Neural cell (in vitro differentiated cells): Measurements from ENCODE around the gene DAAM2. TPM values are rescaled to one million over a fixed set of nuclear protein-coding genes. Genes with fewer than 3 reads are reported as not detected.

Experiments
- H2AFZ ChIP-seq: fragments of 200-600, 300-800 bp; sonication (generic), shearing (Covaris generic); 2 replicates; pipeline ENCODE4 v1.6.0; 2014; ENCODE audit warnings: low read depth, mild to moderate bottlenecking, antibody characterized with exemption, low read length, moderate library complexity
- H3F3A ChIP-seq: fragments of 200-600 bp; shearing (Covaris generic); 2 replicates; pipeline ENCODE4 v1.6.1; 2016; ENCODE audit warnings: mild to moderate bottlenecking, moderate library complexity, mixed read lengths, antibody characterized with exemption, low read length; ENCODE audit not compliant: insufficient read depth, poor library complexity, severe bottlenecking
- H3K27ac ChIP-seq: fragments of 200-600, 300-800 bp; sonication (generic), shearing (Covaris generic); 2 replicates; pipeline ENCODE4 v1.5.1; 2014; ENCODE audit warnings: mild to moderate bottlenecking, low read length, moderate library complexity
- H3K27me3 ChIP-seq: fragments of 300-800, 200-600 bp; sonication (generic), shearing (Covaris generic); 2 replicates; pipeline ENCODE4 v1.6.0; 2014; ENCODE audit warnings: mild to moderate bottlenecking, low read depth, low read length, moderate library complexity; ENCODE audit not compliant: insufficient read depth
- H3K36me3 ChIP-seq: fragments of 300-800, 200-600 bp; sonication (generic), shearing (Covaris generic); 2 replicates; pipeline ENCODE4 v1.5.1; 2014; ENCODE audit warnings: mild to moderate bottlenecking, antibody characterized with exemption, low read length, moderate library complexity; ENCODE audit not compliant: insufficient read depth
- H3K4me2 ChIP-seq: fragments of 300-800, 200-600 bp; sonication (generic), shearing (Covaris generic); 2 replicates; pipeline ENCODE4 v1.6.0; 2014; ENCODE audit warnings: mild to moderate bottlenecking, low read length
- H3K4me3 ChIP-seq: fragments of 300-800, 200-600 bp; sonication (generic), shearing (Covaris generic); 2 replicates; pipeline ENCODE4 v1.5.1; 2014; ENCODE audit warnings: mild to moderate bottlenecking, low read length, moderate library complexity
- H3K79me2 ChIP-seq: fragments of 200-600 bp; shearing (Covaris generic); replicated peaks from 2 replicates; pipeline ENCODE4 v1.6.0; 2014; ENCODE audit warnings: mild to moderate bottlenecking, low read length, moderate library complexity; ENCODE audit not compliant: insufficient read depth
- H3K9ac ChIP-seq: fragments of 300-800, 200-600 bp; sonication (generic), shearing (Covaris generic); 2 replicates; pipeline ENCODE4 v1.6.1; 2016; ENCODE audit warnings: mild to moderate bottlenecking, low read length, mixed read lengths
- H3K9me2 ChIP-seq: fragments of 200-600 bp; shearing (Covaris generic); 2 replicates; pipeline ENCODE4 v1.6.1; 2016; ENCODE audit warnings: mild to moderate bottlenecking, low read length, mixed read lengths; ENCODE audit not compliant: insufficient read depth
- H3K9me3 ChIP-seq: fragments of 200-600, 300-800 bp; sonication (generic), shearing (Covaris generic); 2 replicates; pipeline ENCODE4 v1.6.1; 2016; ENCODE audit warnings: mild to moderate bottlenecking, mixed run types, low read length, moderate library complexity, mixed read lengths
- H4K20me1 ChIP-seq: fragments of 200-600 bp; shearing (Covaris generic); 2 replicates; pipeline ENCODE4 v1.6.1; 2016; ENCODE audit warnings: mild to moderate bottlenecking, mixed run types; ENCODE audit not compliant: insufficient read depth
- CTCF ChIP-seq: fragments of 450-650 bp; IDR thresholded peaks from 2 replicates; pipeline ENCODE4 v1.5.1; 2014; ENCODE audit warnings: antibody characterized with exemption, mild to moderate bottlenecking, moderate library complexity; ENCODE audit not compliant: poor library complexity, severe bottlenecking
- EP300 ChIP-seq: fragments of 450-650 bp; conservative IDR thresholded peaks from 2 replicates; pipeline ENCODE4 v1.6.1; 2014; ENCODE audit warnings: antibody characterized with exemption, mild to moderate bottlenecking, moderate library complexity; ENCODE audit not compliant: poor library complexity, severe bottlenecking
- EZH2 ChIP-seq: fragments of 200-600, 300-800 bp; shearing (Covaris generic), sonication (generic); IDR thresholded peaks from 2 replicates; pipeline ENCODE4 v1.6.1; 2014; ENCODE audit warnings: antibody characterized with exemption, low read length, borderline replicate concordance, mild to moderate bottlenecking; ENCODE audit not compliant: insufficient read depth, poor library complexity, severe bottlenecking
- MXI1 ChIP-seq: fragments of 450-650 bp; conservative IDR thresholded peaks from 2 replicates; pipeline ENCODE4 v1.6.1; 2014; ENCODE audit warnings: antibody characterized with exemption, mild to moderate bottlenecking; ENCODE audit not compliant: poor library complexity, severe bottlenecking
- POLR2AphosphoS5 ChIP-seq: IDR thresholded peaks from 2 replicates; pipeline ENCODE4 v1.6.1; 2012
- RAD21 ChIP-seq: fragments of 450-650 bp; conservative IDR thresholded peaks from 2 replicates; pipeline ENCODE4 v1.6.1; 2014; ENCODE audit warnings: antibody characterized with exemption, mild to moderate bottlenecking, moderate library complexity
- REST ChIP-seq: IDR thresholded peaks from 2 replicates; pipeline ENCODE4 v1.6.1; 2012; ENCODE audit warnings: borderline replicate concordance
- SMC3 ChIP-seq: fragments of 450-650 bp; conservative IDR thresholded peaks from 2 replicates; pipeline ENCODE4 v1.6.1; 2014; ENCODE audit warnings: antibody characterized with exemption, mild to moderate bottlenecking, moderate library complexity; ENCODE audit not compliant: poor library complexity
- TAF1 ChIP-seq: IDR thresholded peaks from 2 replicates; pipeline ENCODE4 v1.6.1; 2012; ENCODE audit warnings: low read depth
- polyA plus RNA-seq: library from polyadenylated mRNA; depleted of rRNA; stranded (reverse); fragments of >200 nt; gene quantifications from 2 replicates; pipeline ENCODE4 v1.2.3, GENCODE V29; 2014

Gene DAAM2
- polyA plus RNA-seq, 1 donor from 2014 or later, result 1.2 TPM

- H3K9me3 ChIP-seq, result no peaks in the 10 kb centered on the region
- no peaks in the 10 kb centered on the region for H3K79me2 ChIP-seq
- no peaks in the 10 kb centered on the region for H4K20me1 ChIP-seq
- H3K9me2 ChIP-seq, result no peaks in the 10 kb centered on the region
- H3K4me3 ChIP-seq, result no peak overlapping the region
- H3K27me3 ChIP-seq, result no peaks in the 10 kb centered on the region
- no peak overlapping the region for H3K9ac ChIP-seq
- H2AFZ ChIP-seq, result no peak overlapping the region
- no peak for TF ChIP-seq RAD21
- no peaks in the 10 kb centered on the region for H3K36me3 ChIP-seq
- no peak overlapping the region for H3K4me2 ChIP-seq
- H3F3A ChIP-seq, result no peaks in the 10 kb centered on the region
- no peak overlapping the region for H3K27ac ChIP-seq
Observed at GRCh38 chr6:39773782-39774181, 18.4 kb upstream of the DAAM2 start.

DNA sequence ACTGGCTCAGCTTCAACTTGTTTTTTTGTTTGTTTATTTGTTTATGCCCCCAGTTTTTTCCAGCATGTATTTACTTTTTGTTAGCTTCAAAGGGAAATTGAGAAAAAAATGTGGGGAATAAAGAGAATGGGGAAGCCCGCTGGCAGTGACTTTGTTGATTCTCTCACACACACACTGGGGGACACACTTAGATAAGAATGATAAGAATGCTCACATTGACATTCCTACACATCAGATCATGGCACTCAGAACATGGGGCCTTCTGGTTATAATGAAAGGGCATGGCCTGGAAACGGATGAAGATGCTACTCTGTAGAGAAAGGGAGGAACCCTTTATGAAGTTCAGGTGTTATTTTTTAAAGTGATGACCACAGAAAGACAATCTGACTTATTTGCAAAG is 15.6 kb upstream of the DAAM2 start:
- H3K9me2 ChIP-seq, result no peaks in the 10 kb centered on the region
- H4K20me1 ChIP-seq, result no peaks in the 10 kb centered on the region
- H3K9ac ChIP-seq, result no peak overlapping the region
- H2AFZ ChIP-seq, result no peak overlapping the region
- no peak overlapping the region for H3K4me3 ChIP-seq
- no peak overlapping the region for H3K4me2 ChIP-seq
- no peaks in the 10 kb centered on the region for H3K27me3 ChIP-seq
- no peaks in the 10 kb centered on the region for H3K36me3 ChIP-seq
- H3K27ac ChIP-seq, result no peak overlapping the region
- TF ChIP-seq REST (no peak), EZH2 (no peak), RAD21 (no peak), TAF1 (no peak), CTCF (no peak), POLR2AphosphoS5 (no peak), EP300 (no peak), SMC3 (no peak), MXI1 (no peak)
- H3K9me3 ChIP-seq, result no peaks in the 10 kb centered on the region
- no peaks in the 10 kb centered on the region for H3K79me2 ChIP-seq
- H3F3A ChIP-seq, result no peaks in the 10 kb centered on the region

DNA sequence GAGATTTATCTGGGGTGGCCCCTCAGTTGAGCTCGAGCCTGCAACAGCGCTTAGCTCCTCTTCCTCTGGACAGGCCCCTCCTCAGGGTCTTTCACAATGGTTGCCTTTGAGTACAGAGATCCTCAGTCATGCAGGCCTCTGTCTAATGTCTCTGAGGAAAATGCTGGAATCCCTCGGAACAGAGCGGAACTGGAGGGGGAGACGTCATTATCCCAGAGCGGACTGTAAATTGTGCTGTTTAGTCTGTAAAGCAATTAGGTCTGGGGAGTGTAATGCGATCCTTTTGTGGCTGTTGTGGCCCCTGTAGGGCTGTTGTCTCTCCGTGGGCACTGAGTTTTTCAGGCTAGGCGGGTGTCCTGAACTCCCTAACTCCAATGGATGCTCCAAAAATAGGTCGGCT is 15.0 kb upstream of the DAAM2 start:
- no peaks in the 10 kb centered on the region for H3K27me3 ChIP-seq
- H3K4me3 ChIP-seq, result no peak overlapping the region
- no peaks in the 10 kb centered on the region for H3K9me3 ChIP-seq
- no peak overlapping the region for H3K9ac ChIP-seq
- H3K79me2 ChIP-seq, result no peaks in the 10 kb centered on the region
- no peaks in the 10 kb centered on the region for H3K9me2 ChIP-seq
- TF ChIP-seq EP300 (no peak), MXI1 (no peak), POLR2AphosphoS5 (no peak), EZH2 (no peak), TAF1 (no peak), SMC3 (no peak), CTCF (no peak), RAD21 (no peak), REST (no peak)
- no peak overlapping the region for H2AFZ ChIP-seq
- H3K27ac ChIP-seq, result no peak overlapping the region
- no peak overlapping the region for H3K4me2 ChIP-seq
- no peaks in the 10 kb centered on the region for H3F3A ChIP-seq
- H3K36me3 ChIP-seq, result no peaks in the 10 kb centered on the region
- no peaks in the 10 kb centered on the region for H4K20me1 ChIP-seq
